GM12873 (cell line): Measurements from ENCODE around the gene CRACDL.

Source experiments
- CTCF ChIP-seq: IDR thresholded peaks from 2 replicates; pipeline ENCODE4 v1.5.1; 2012; ENCODE audit warnings: low read depth, mild to moderate bottlenecking, moderate library complexity, low read length, control low read depth; ENCODE audit not compliant: insufficient read depth; ENCODE audit errors: missing control alignments

The CRACDL gene

GRCh38 chr2:98903064-98903355, 33.0 kb downstream of the CRACDL start:
- no peak for TF ChIP-seq CTCF

GRCh38 chr2:98902209-98903063, 33.6 kb downstream of the CRACDL start:
- TF ChIP-seq CTCF = no peak

- no peak for TF ChIP-seq CTCF
Measured at GRCh38 chr2:98901702-98902101, 34.3 kb downstream of the CRACDL start.

GRCh38 chr2:98901291-98901690, 34.7 kb downstream of the CRACDL start:
- TF ChIP-seq CTCF = no peak

GRCh38 chr2:98900721-98901120, 35.3 kb downstream of the CRACDL start:
- no peak for TF ChIP-seq CTCF

- TF ChIP-seq CTCF = no peak
Measured at GRCh38 chr2:98899041-98899702, 36.9 kb downstream of the CRACDL start.

- TF ChIP-seq CTCF = no peak
Measured at GRCh38 chr2:98898423-98898841, 37.6 kb downstream of the CRACDL start.
